ENCODE measurements around the gene KIAA0319L.

- TF ChIP-seq CTCF (IDR thresholded peaks at IDR 0.05; ENCODE audit: borderline replicate concordance, extremely low read depth, low read length, poor library complexity, severe bottlenecking) (no peak), EZH2 (IDR thresholded peaks at IDR 0.05; ENCODE audit: borderline replicate concordance, low read depth, low read length, severe bottlenecking) (no peak)
Observed at GRCh38 chr1:35500439-35500838, 56.8 kb downstream of the KIAA0319L start.
